ENCODE results near the gene TRAF1. TPM values are rescaled to one million over a fixed set of nuclear protein-coding genes. Genes with fewer than 3 reads are reported as not detected.

Gene TRAF1
- total and polyA plus RNA-seq, 4 donors: 0.38 to 2.6 (median 0.71) TPM

DNA sequence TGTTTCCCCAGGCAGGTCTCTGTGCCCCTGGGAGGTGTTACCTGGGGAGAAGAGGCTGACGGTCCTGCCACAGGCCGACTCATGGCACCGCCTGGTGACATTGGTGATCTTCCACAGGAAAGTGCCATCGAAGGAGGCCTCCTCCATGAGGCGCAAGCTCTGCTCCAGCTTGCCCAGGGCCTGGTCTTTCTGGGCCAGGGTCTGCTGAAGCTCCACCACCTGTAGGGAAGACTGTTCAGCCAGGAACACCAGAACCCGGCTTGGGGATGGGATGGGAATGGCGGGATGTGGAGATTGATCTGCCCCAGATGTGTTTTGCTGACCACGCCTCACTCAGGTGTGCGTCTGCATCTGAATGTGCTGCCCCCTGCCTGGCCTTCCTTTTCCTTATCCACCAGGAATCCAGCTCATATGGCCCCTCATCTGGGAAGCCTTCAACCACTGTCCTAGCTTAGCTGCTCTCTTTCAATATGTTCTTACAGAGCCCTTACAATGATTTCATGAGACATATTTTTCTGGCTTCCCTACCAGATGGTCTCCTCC, 15.2 kb downstream of the TRAF1 start:
- Histone ChIP-seq H3K36me3 (ENCODE audit: control insufficient read depth in 4 of 4, insufficient read depth in 3 of 4, low read depth in 1 of 4, low read length in 3 of 4) (peaks cover 0 to 4% (median 0%) of the 10 kb centered on the region in 4 donors), H3K27ac (ENCODE audit: low read depth in 1 of 2, low read length in 2 of 2) (no peak overlapping the region), H3K9ac (ENCODE audit: low read depth in 1 of 2, low read length in 2 of 2) (no peak overlapping the region), H3K4me3 (ENCODE audit: low read depth in 1 of 3, low read length in 3 of 3) (no peak overlapping the region), H3K9me3 (ENCODE audit: control insufficient read depth in 4 of 4, low read length in 3 of 4) (no peaks in the 10 kb centered on the region), H3K4me1 (ENCODE audit: control insufficient read depth in 4 of 4, insufficient read depth in 4 of 4, low read length in 3 of 4) (peaks cover 0 to 5% (median 0%) of the 10 kb centered on the region in 4 donors), H3K27me3 (ENCODE audit: control insufficient read depth in 4 of 4, insufficient read depth in 4 of 4, low read length in 3 of 4) (no peaks in the 10 kb centered on the region)
- TF ChIP-seq HNF4A (conservative IDR thresholded peaks at IDR 0.05) (no peak), HNF4G (IDR thresholded peaks at IDR 0.05) (no peak)
- 94% methylated on average over 9 of the region's 9 CpGs for WGBS
- no peak for DNase-seq (ENCODE audit: low spot score)

DNA sequence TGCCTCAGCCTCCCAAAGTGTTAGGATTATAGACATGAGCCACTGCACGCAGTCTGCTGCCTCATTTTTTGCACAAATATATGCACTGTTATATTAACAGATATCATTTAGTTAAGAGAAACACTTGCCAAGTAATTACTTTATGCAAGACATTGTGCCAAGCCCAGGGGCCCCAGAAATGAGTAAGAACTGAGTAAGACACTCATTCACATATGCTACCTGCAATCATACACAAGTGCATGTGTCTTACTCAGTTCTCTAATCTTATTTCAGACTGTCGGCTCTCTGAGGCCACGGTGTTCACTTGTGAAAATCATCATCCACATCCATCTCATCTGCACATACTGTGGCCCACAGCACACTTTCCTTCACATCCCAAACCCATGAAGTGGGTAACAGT, 16.0 kb downstream of the TRAF1 start:
- TF ChIP-seq, protein P1, sequence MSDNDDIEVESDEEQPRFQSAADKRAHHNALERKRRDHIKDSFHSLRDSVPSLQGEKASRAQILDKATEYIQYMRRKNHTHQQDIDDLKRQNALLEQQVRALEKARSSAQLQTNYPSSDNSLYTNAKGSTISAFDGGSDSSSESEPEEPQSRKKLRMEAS (IDR thresholded peaks at IDR 0.05): no peak
- TF ChIP-seq, protein P2, sequence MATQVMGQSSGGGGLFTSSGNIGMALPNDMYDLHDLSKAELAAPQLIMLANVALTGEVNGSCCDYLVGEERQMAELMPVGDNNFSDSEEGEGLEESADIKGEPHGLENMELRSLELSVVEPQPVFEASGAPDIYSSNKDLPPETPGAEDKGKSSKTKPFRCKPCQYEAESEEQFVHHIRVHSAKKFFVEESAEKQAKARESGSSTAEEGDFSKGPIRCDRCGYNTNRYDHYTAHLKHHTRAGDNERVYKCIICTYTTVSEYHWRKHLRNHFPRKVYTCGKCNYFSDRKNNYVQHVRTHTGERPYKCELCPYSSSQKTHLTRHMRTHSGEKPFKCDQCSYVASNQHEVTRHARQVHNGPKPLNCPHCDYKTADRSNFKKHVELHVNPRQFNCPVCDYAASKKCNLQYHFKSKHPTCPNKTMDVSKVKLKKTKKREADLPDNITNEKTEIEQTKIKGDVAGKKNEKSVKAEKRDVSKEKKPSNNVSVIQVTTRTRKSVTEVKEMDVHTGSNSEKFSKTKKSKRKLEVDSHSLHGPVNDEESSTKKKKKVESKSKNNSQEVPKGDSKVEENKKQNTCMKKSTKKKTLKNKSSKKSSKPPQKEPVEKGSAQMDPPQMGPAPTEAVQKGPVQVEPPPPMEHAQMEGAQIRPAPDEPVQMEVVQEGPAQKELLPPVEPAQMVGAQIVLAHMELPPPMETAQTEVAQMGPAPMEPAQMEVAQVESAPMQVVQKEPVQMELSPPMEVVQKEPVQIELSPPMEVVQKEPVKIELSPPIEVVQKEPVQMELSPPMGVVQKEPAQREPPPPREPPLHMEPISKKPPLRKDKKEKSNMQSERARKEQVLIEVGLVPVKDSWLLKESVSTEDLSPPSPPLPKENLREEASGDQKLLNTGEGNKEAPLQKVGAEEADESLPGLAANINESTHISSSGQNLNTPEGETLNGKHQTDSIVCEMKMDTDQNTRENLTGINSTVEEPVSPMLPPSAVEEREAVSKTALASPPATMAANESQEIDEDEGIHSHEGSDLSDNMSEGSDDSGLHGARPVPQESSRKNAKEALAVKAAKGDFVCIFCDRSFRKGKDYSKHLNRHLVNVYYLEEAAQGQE (IDR thresholded peaks at IDR 0.05): no peak
- TF ChIP-seq YY1 (IDR thresholded peaks at IDR 0.05) (no peak), EGR1 (IDR thresholded peaks at IDR 0.05; ENCODE audit: low read depth in 2 of 2) (no peak), HNF4G (IDR thresholded peaks at IDR 0.05) (no peak), FOXA1 (IDR thresholded peaks at IDR 0.05) (no peak), HNF4A (conservative IDR thresholded peaks at IDR 0.05) (no peak), NR2F2 (IDR thresholded peaks at IDR 0.05) (no peak), TAF1 (conservative IDR thresholded peaks at IDR 0.05) (no peak), RAD21 (IDR thresholded peaks at IDR 0.05) (no peak), FOXA2 (IDR thresholded peaks at IDR 0.05) (no peak), SP1 (IDR thresholded peaks at IDR 0.05) (no peak), JUND (IDR thresholded peaks at IDR 0.05) (no peak), RXRA (IDR thresholded peaks at IDR 0.05) (no peak), GABPA (IDR thresholded peaks at IDR 0.05 in 1 of 2, conservative IDR thresholded peaks at IDR 0.05 in 1 of 2) (no peak)
- TF ChIP-seq, protein P3, sequence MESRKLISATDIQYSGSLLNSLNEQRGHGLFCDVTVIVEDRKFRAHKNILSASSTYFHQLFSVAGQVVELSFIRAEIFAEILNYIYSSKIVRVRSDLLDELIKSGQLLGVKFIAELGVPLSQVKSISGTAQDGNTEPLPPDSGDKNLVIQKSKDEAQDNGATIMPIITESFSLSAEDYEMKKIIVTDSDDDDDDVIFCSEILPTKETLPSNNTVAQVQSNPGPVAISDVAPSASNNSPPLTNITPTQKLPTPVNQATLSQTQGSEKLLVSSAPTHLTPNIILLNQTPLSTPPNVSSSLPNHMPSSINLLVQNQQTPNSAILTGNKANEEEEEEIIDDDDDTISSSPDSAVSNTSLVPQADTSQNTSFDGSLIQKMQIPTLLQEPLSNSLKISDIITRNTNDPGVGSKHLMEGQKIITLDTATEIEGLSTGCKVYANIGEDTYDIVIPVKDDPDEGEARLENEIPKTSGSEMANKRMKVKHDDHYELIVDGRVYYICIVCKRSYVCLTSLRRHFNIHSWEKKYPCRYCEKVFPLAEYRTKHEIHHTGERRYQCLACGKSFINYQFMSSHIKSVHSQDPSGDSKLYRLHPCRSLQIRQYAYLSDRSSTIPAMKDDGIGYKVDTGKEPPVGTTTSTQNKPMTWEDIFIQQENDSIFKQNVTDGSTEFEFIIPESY (IDR thresholded peaks at IDR 0.05): no peak
- TF ChIP-seq, protein P4, sequence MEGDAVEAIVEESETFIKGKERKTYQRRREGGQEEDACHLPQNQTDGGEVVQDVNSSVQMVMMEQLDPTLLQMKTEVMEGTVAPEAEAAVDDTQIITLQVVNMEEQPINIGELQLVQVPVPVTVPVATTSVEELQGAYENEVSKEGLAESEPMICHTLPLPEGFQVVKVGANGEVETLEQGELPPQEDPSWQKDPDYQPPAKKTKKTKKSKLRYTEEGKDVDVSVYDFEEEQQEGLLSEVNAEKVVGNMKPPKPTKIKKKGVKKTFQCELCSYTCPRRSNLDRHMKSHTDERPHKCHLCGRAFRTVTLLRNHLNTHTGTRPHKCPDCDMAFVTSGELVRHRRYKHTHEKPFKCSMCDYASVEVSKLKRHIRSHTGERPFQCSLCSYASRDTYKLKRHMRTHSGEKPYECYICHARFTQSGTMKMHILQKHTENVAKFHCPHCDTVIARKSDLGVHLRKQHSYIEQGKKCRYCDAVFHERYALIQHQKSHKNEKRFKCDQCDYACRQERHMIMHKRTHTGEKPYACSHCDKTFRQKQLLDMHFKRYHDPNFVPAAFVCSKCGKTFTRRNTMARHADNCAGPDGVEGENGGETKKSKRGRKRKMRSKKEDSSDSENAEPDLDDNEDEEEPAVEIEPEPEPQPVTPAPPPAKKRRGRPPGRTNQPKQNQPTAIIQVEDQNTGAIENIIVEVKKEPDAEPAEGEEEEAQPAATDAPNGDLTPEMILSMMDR (IDR thresholded peaks at IDR 0.05; ENCODE audit: low read depth, low read length, missing input control): no peak
- TF ChIP-seq, protein P5, sequence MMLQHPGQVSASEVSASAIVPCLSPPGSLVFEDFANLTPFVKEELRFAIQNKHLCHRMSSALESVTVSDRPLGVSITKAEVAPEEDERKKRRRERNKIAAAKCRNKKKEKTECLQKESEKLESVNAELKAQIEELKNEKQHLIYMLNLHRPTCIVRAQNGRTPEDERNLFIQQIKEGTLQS (IDR thresholded peaks at IDR 0.05): no peak
- Histone ChIP-seq H3K27me3 (ENCODE audit: control insufficient read depth in 4 of 4, insufficient read depth in 4 of 4, low read length in 3 of 4) (no peaks in the 10 kb centered on the region), H3K4me3 (ENCODE audit: low read depth in 1 of 3, low read length in 3 of 3) (no peak overlapping the region), H3K4me1 (ENCODE audit: control insufficient read depth in 4 of 4, insufficient read depth in 4 of 4, low read length in 3 of 4) (no peaks in the 10 kb centered on the region), H3K27ac (ENCODE audit: low read depth in 1 of 2, low read length in 2 of 2) (no peak overlapping the region), H3K36me3 (ENCODE audit: control insufficient read depth in 4 of 4, insufficient read depth in 3 of 4, low read depth in 1 of 4, low read length in 3 of 4) (peaks cover 0 to 4% (median 0%) of the 10 kb centered on the region in 4 donors), H3K9ac (ENCODE audit: low read depth in 1 of 2, low read length in 2 of 2) (no peak overlapping the region), H3K9me3 (ENCODE audit: control insufficient read depth in 4 of 4, low read length in 3 of 4) (no peaks in the 10 kb centered on the region)
- no peak for DNase-seq (ENCODE audit: low spot score)
- 94% methylated on average over 3 of the region's 3 CpGs for WGBS

Data from liver (tissue), 9 donors.